H1 (cell line): ENCODE measurements around the gene ALPI.

Source experiments
- CTCF ChIP-seq, 3 experiments: IDR thresholded peaks; 1 replicate in 2 of 3; 2 replicates in 1 of 3; pipeline versions ENCODE4 v1.5.1 to v1.6.1; 2011; ENCODE audit warnings: low read length in 3 of 3, mild to moderate bottlenecking in 3 of 3, inconsistent platforms in 2 of 3, low read depth in 1 of 3, moderate library complexity in 1 of 3; ENCODE audit not compliant: insufficient read depth in 1 of 3; ENCODE audit errors: control extremely low read depth in 1 of 3
- EGR1 ChIP-seq: IDR thresholded peaks from 2 replicates; pipeline ENCODE4 v1.6.1; 2011; ENCODE audit warnings: low read depth, low read length, borderline replicate concordance
- EZH2 ChIP-seq: fragments of 200-600 bp; sonication (generic); IDR thresholded peaks from 2 replicates; pipeline ENCODE4 v1.7.1; 2012; ENCODE audit warnings: low read depth, mild to moderate bottlenecking, moderate library complexity, low read length, inconsistent platforms; ENCODE audit not compliant: severe bottlenecking
- HDAC2 ChIP-seq, 2 experiments: fragments of 300-600 bp in 1 of 2; sonication (generic) in 1 of 2; IDR thresholded peaks; 2 replicates each; pipeline ENCODE4 v1.6.1; 2011 to 2012; ENCODE audit warnings: low read depth in 2 of 2, low read length in 2 of 2, mild to moderate bottlenecking in 2 of 2, moderate library complexity in 2 of 2, borderline replicate concordance in 1 of 2, inconsistent platforms in 1 of 2
- POLR2A ChIP-seq, 2 experiments: IDR thresholded peaks; 1 replicate in 1 of 2; 2 replicates in 1 of 2; pipeline ENCODE4 v1.6.1; 2011; ENCODE audit warnings: low read depth in 2 of 2, low read length in 2 of 2, mild to moderate bottlenecking in 2 of 2; ENCODE audit errors: control extremely low read depth in 1 of 2
- POLR2AphosphoS5 ChIP-seq: IDR thresholded peaks from 2 replicates; pipeline ENCODE4 v1.6.1; 2011; ENCODE audit warnings: low read depth, low read length
- RAD21 ChIP-seq, 2 experiments: IDR thresholded peaks in 1 of 2; conservative IDR thresholded peaks in 1 of 2; 2 replicates each; pipeline ENCODE4 v1.6.1; 2011; ENCODE audit warnings: low read depth in 2 of 2, low read length in 2 of 2, improper control_type of control experiment in 1 of 2, inconsistent platforms in 1 of 2, mild to moderate bottlenecking in 1 of 2, moderate library complexity in 1 of 2
- TAF1 ChIP-seq: IDR thresholded peaks from 2 replicates; pipeline ENCODE4 v1.6.1; 2011; ENCODE audit warnings: mild to moderate bottlenecking, low read depth, low read length
- TEAD4 ChIP-seq: IDR thresholded peaks from 2 replicates; pipeline ENCODE4 v1.6.1; 2012; ENCODE audit warnings: low read depth, low read length, inconsistent platforms, mixed read lengths
- ZNF274 ChIP-seq: IDR thresholded peaks from 2 replicates; pipeline ENCODE4 v1.7.0; 2012; ENCODE audit warnings: low read length, borderline replicate concordance; ENCODE audit errors: extremely low read depth

GRCh38 chr2:232491139-232491780, 35.3 kb downstream of the ALPI start:
- TF ChIP-seq CTCF (IDR thresholded peaks at IDR 0.05; ENCODE audit: control extremely low read depth in 1 of 3, insufficient read depth in 1 of 3, low read depth in 1 of 3, low read length in 3 of 3) (no peak), TAF1 (no peak), POLR2A (IDR thresholded peaks at IDR 0.05; ENCODE audit: control extremely low read depth in 1 of 2, low read depth in 2 of 2, low read length in 2 of 2) (no peak), RAD21 (IDR thresholded peaks at IDR 0.05 in 1 of 2, conservative IDR thresholded peaks at IDR 0.05 in 1 of 2; ENCODE audit: low read depth in 2 of 2, low read length in 2 of 2) (no peak), EZH2 (no peak), HDAC2 (IDR thresholded peaks at IDR 0.05; ENCODE audit: borderline replicate concordance in 1 of 2, low read depth in 2 of 2, low read length in 2 of 2) (no peak), ZNF274 (no peak), TEAD4 (no peak), POLR2AphosphoS5 (no peak), EGR1 (no peak)
